ENCODE results near the gene GBP5. TPM values are rescaled to one million over a fixed set of nuclear protein-coding genes. Genes with fewer than 3 reads are reported as not detected.

The GBP5 gene, protein sequence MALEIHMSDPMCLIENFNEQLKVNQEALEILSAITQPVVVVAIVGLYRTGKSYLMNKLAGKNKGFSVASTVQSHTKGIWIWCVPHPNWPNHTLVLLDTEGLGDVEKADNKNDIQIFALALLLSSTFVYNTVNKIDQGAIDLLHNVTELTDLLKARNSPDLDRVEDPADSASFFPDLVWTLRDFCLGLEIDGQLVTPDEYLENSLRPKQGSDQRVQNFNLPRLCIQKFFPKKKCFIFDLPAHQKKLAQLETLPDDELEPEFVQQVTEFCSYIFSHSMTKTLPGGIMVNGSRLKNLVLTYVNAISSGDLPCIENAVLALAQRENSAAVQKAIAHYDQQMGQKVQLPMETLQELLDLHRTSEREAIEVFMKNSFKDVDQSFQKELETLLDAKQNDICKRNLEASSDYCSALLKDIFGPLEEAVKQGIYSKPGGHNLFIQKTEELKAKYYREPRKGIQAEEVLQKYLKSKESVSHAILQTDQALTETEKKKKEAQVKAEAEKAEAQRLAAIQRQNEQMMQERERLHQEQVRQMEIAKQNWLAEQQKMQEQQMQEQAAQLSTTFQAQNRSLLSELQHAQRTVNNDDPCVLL
- 0.08 and 0.82 TPM in 2 replicates for total RNA-seq (ENCODE audit: low replicate concordance)

DNA sequence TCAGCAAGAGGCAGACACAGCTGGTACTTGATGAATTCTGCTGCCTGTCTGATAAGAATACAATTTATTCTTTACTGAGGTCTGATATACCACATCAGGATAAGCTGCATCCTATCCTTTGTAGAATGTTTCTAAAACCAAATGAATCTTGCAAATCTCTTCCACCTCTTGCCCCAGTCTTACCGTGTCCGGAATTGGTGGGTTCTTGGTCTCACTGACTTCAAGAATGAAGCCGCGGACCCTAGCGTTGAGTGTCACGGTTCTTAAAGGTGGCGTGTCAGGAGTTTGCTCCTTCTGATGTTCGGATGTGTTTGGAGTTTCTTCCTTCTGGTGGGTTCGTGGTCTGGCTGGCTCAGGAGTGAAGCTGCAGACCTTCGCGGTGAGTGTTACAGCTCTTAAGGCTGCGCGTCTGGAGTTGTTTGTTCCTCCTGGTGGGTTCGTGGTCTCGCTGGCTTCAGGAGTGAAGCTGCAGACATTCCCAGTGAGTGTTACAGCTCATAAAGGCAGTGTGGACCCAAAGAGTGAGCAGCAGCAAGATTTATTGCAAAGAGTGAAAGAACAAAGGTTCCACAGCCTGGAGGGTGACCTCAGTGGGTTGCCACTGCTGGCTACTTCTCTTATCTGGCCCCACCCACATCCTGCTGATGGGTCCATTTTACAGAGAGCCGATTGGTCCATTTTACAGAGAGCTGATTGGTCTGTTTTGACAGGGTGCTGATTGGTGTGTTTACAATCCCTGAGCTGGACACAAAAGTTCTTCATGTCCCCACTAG is at the start of gene GBP5:
Gene GBP5, minus strand, starts transcription at position 592 of the 773 bp plus-strand sequence. CDS start 3,305 bp downstream, outside the sequence.

Other genes starting within 250 kb of the GBP5 start
- gene GBP3, start 250.0 kb downstream of the GBP5 start, total RNA-seq (ENCODE audit: low replicate concordance): 17.4 and 28.2 TPM in 2 replicates
- 12.5 and 18.7 TPM in 2 replicates for gene GBP1, start 207.7 kb downstream of the GBP5 start, total RNA-seq (ENCODE audit: low replicate concordance)
- 14.9 and 66.0 TPM in 2 replicates for gene GBP2, start 146.7 kb downstream of the GBP5 start, total RNA-seq (ENCODE audit: low replicate concordance)
- not detected in 2 replicates for gene GBP7, start 96.9 kb downstream of the GBP5 start, total RNA-seq (ENCODE audit: low replicate concordance)
- gene GBP4, start 73.9 kb downstream of the GBP5 start, total RNA-seq (ENCODE audit: low replicate concordance): 0.12 and 2.3 TPM in 2 replicates
- gene GBP6, start 91.2 kb upstream of the GBP5 start, total RNA-seq (ENCODE audit: low replicate concordance): not detected in 2 replicates

Data from smooth muscle cell of the coronary artery (primary cell).